ENCODE data around the gene ABAT.

DNA sequence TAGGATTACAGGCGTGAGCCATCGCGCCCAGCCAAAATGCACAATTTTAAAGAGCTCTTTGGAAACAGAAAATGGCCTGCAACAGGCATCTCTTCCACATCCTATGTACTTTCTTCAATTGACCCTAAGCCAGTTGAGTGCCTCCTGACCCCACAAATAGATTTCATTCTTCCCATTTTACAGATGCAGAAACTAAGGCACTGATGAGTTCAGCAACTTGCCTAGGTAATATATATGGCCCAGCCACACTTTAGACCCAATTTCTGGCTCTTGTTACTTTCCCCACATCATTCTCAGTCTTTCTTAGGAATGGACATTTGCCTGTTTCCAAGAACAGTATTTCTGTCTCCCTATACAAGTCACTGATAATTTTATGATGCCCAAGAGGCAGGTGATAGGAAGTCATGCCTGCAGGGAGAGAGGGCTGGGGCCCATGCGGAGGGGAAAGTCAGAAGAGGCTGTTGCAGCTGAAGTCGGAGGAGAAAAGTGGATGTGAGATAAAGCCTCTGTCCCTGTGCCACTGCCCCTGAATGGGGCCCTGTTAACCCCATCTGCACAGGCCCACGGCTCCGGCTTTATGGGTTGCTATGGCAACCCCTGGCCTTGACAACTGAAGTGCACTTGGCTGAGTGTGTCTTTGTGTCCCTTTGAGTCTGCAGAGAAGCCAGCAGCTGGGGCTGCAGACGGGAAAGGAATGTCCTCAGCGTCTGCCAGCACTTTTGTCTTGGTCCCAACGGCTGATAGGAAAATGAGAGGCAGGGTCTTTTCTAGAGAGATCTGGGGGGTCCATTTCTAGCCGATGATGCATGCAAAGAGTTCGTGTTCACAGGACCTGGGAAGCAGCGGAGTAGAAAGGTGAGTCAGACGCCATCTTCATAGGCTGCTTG, 45.9 kb downstream of the ABAT start:
- no peak for TF ChIP-seq POLR2A (IDR thresholded peaks at IDR 0.05)
- TF ChIP-seq, protein P1, sequence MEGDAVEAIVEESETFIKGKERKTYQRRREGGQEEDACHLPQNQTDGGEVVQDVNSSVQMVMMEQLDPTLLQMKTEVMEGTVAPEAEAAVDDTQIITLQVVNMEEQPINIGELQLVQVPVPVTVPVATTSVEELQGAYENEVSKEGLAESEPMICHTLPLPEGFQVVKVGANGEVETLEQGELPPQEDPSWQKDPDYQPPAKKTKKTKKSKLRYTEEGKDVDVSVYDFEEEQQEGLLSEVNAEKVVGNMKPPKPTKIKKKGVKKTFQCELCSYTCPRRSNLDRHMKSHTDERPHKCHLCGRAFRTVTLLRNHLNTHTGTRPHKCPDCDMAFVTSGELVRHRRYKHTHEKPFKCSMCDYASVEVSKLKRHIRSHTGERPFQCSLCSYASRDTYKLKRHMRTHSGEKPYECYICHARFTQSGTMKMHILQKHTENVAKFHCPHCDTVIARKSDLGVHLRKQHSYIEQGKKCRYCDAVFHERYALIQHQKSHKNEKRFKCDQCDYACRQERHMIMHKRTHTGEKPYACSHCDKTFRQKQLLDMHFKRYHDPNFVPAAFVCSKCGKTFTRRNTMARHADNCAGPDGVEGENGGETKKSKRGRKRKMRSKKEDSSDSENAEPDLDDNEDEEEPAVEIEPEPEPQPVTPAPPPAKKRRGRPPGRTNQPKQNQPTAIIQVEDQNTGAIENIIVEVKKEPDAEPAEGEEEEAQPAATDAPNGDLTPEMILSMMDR (IDR thresholded peaks at IDR 0.05) = no peak

Measured in right lobe of liver (tissue), 4 donors.